ENCODE results near the gene ABCA12.

ABCA12 gene

GRCh38 chr2:215010390-215010789, 128.0 kb downstream of the ABCA12 start:
- TF ChIP-seq FOXP2 (optimal IDR thresholded peaks at IDR 0.05; ENCODE audit: borderline replicate concordance, extremely low read depth, extremely low read length, insufficient read depth) (no peak), POLR2AphosphoS5 (IDR thresholded peaks at IDR 0.05; ENCODE audit: low read depth, low read length) (no peak), REST (IDR thresholded peaks at IDR 0.05; ENCODE audit: insufficient read depth in 1 of 2, low read depth in 2 of 2, low read length in 2 of 2) (no peak), TAF1 (IDR thresholded peaks at IDR 0.05; ENCODE audit: borderline replicate concordance, insufficient read depth, low read length) (no peak), SIN3A (IDR thresholded peaks at IDR 0.05; ENCODE audit: borderline replicate concordance, insufficient read depth, low read length) (no peak)

GRCh38 chr2:215003001-215003400, 135.4 kb downstream of the ABCA12 start:
- TF ChIP-seq SIN3A (IDR thresholded peaks at IDR 0.05; ENCODE audit: borderline replicate concordance, insufficient read depth, low read length) (no peak), FOXP2 (optimal IDR thresholded peaks at IDR 0.05; ENCODE audit: borderline replicate concordance, extremely low read depth, extremely low read length, insufficient read depth) (no peak), POLR2AphosphoS5 (IDR thresholded peaks at IDR 0.05; ENCODE audit: low read depth, low read length) (no peak), REST (IDR thresholded peaks at IDR 0.05; ENCODE audit: insufficient read depth in 1 of 2, low read depth in 2 of 2, low read length in 2 of 2) (no peak), TAF1 (IDR thresholded peaks at IDR 0.05; ENCODE audit: borderline replicate concordance, insufficient read depth, low read length) (no peak)

GRCh38 chr2:215002500-215002899, 135.9 kb downstream of the ABCA12 start:
- TF ChIP-seq FOXP2 (optimal IDR thresholded peaks at IDR 0.05; ENCODE audit: borderline replicate concordance, extremely low read depth, extremely low read length, insufficient read depth) = no peak
- TF ChIP-seq SIN3A (IDR thresholded peaks at IDR 0.05; ENCODE audit: borderline replicate concordance, insufficient read depth, low read length) = no peak
- no peak for TF ChIP-seq REST (IDR thresholded peaks at IDR 0.05; ENCODE audit: insufficient read depth in 1 of 2, low read depth in 2 of 2, low read length in 2 of 2)
- no peak for TF ChIP-seq POLR2AphosphoS5 (IDR thresholded peaks at IDR 0.05; ENCODE audit: low read depth, low read length)
- TF ChIP-seq TAF1 (IDR thresholded peaks at IDR 0.05; ENCODE audit: borderline replicate concordance, insufficient read depth, low read length) = no peak

- TF ChIP-seq POLR2AphosphoS5 (IDR thresholded peaks at IDR 0.05; ENCODE audit: low read depth, low read length) (no peak), REST (IDR thresholded peaks at IDR 0.05; ENCODE audit: insufficient read depth in 1 of 2, low read depth in 2 of 2, low read length in 2 of 2) (no peak), SIN3A (IDR thresholded peaks at IDR 0.05; ENCODE audit: borderline replicate concordance, insufficient read depth, low read length) (no peak), FOXP2 (optimal IDR thresholded peaks at IDR 0.05; ENCODE audit: borderline replicate concordance, extremely low read depth, extremely low read length, insufficient read depth) (no peak), TAF1 (IDR thresholded peaks at IDR 0.05; ENCODE audit: borderline replicate concordance, insufficient read depth, low read length) (no peak)
These were observed 137.7 kb downstream of the ABCA12 start for GRCh38 chr2:215000721-215001120.

Measured in PFSK-1 (cell line).